Uterus (tissue), 4 donors: ENCODE data around the gene CAPN1. TPM values are rescaled to one million over a fixed set of nuclear protein-coding genes. Genes with fewer than 3 reads are reported as not detected.

ENCODE experiments used
- DNase-seq, 2 donors: peaks; one replicate each; pipeline ENCODE4 v3.0.0-alpha.2; 2019 to 2020
- H3K27ac ChIP-seq, 2 donors: fragments of 200-600 bp; sonication (generic); 1 replicate in 1 of 2; 2 replicates in 1 of 2; pipeline ENCODE4 v1.5.1; 2016 to 2018
- H3K27me3 ChIP-seq, 2 donors: fragments of 200-600 bp; sonication (generic); one replicate each; pipeline ENCODE4 v1.5.1; 2018 to 2019; ENCODE audit warnings: control low read depth in 1 of 2
- H3K36me3 ChIP-seq, 2 donors: fragments of 200-600 bp; sonication (generic); one replicate each; pipeline ENCODE4 v1.5.1; 2019; ENCODE audit warnings: control low read depth in 1 of 2
- H3K4me1 ChIP-seq, 2 donors: fragments of 200-600 bp; sonication (generic); one replicate each; pipeline ENCODE4 v1.5.1; 2018 to 2019; ENCODE audit warnings: control low read depth in 1 of 2
- H3K4me3 ChIP-seq, 2 donors: fragments of 200-600 bp; sonication (generic); 1 replicate in 1 of 2; 2 replicates in 1 of 2; pipeline ENCODE4 v1.5.1; 2018 to 2019; ENCODE audit warnings: mild to moderate bottlenecking in 1 of 2
- H3K9me3 ChIP-seq, 2 donors: fragments of 200-600 bp; sonication (generic); one replicate each; pipeline ENCODE4 v1.5.1; 2019; ENCODE audit warnings: control low read depth in 1 of 2
- CTCF ChIP-seq, 4 experiments: fragments of 200-600 bp in 2 of 4; fragments of 450-650 bp in 2 of 4; sonication (generic) in 2 of 4; IDR thresholded peaks; one replicate each; pipeline ENCODE4 v1.5.1; 2016 to 2019; ENCODE audit warnings: antibody characterized with exemption in 4 of 4, mild to moderate bottlenecking in 2 of 4, moderate library complexity in 1 of 4
- POLR2A ChIP-seq, 2 donors: fragments of 450-650 bp; IDR thresholded peaks; one replicate each; pipeline ENCODE4 v1.6.1; 2016; ENCODE audit warnings: antibody characterized with exemption in 2 of 2, mild to moderate bottlenecking in 1 of 2, moderate library complexity in 1 of 2
- intact Hi-C: fragments of 100-400 bp; cut with DNase I; formaldehyde crosslinking; loops from one replicate; pipeline ENCODE4 v1.15.1; 2023; ENCODE audit warnings: low total_unique reads
- total RNA-seq, 4 donors: library from RNA; depleted of rRNA in 3 of 4; stranded (reverse); fragments of >200 nt in 3 of 4; gene quantifications; one replicate each; pipeline versions ENCODE4 v1.1.0 to v1.2.4, GENCODE V29; 2014 to 2023
- donor health status: DM: yes; HTN: yes; CAD: no.

The CAPN1 gene
- total RNA-seq, 4 donors from 2014 or later = 122 to 174 (median 157) TPM

- no peaks in the 10 kb centered on the region for H3K9me3 ChIP-seq
- no peaks in the 10 kb centered on the region for H3K27me3 ChIP-seq
- no peak overlapping the region for H3K4me3 ChIP-seq
- no peak overlapping the region for H3K27ac ChIP-seq
- H3K4me1 ChIP-seq = peaks cover 0 to 11% of the 10 kb centered on the region in 2 donors
- intact Hi-C loops = no loop called here
- TF ChIP-seq POLR2A (IDR thresholded peaks at IDR 0.05) (no peak), CTCF (IDR thresholded peaks at IDR 0.05) (no peak)
- no peaks in the 10 kb centered on the region for H3K36me3 ChIP-seq
- no peak for DNase-seq
Observed at GRCh38 chr11:65186701-65187100, 5.0 kb downstream of the CAPN1 start.

- no peaks in the 10 kb centered on the region for H3K36me3 ChIP-seq
- no peak for TF ChIP-seq CTCF (IDR thresholded peaks at IDR 0.05)
- TF ChIP-seq POLR2A (IDR thresholded peaks at IDR 0.05) = no peak
- intact Hi-C loops = no loop called here
Observed at GRCh38 chr11:65187146-65187675, 5.5 kb downstream of the CAPN1 start.

GRCh38 chr11:65187971-65188461 lies 6.3 kb downstream of the CAPN1 start:
- Histone ChIP-seq H3K4me1 (peaks cover 0 to 5% of the 10 kb centered on the region in 2 donors), H3K9me3 (no peaks in the 10 kb centered on the region), H3K36me3 (no peaks in the 10 kb centered on the region), H3K27ac (no peak overlapping the region), H3K4me3 (no peak overlapping the region), H3K27me3 (no peaks in the 10 kb centered on the region)
- no peak for DNase-seq
- intact Hi-C loops = no loop called here
- TF ChIP-seq POLR2A (IDR thresholded peaks at IDR 0.05) (no peak), CTCF (IDR thresholded peaks at IDR 0.05) (no peak)

More at GRCh38 chr11:65187146-65187675, 5.5 kb downstream of the CAPN1 start:
- no peak overlapping the region for H3K4me3 ChIP-seq
- no peak for DNase-seq
- H3K27me3 ChIP-seq = no peaks in the 10 kb centered on the region
- H3K9me3 ChIP-seq = no peaks in the 10 kb centered on the region
- H3K4me1 ChIP-seq = peaks cover 0 to 11% of the 10 kb centered on the region in 2 donors
- H3K27ac ChIP-seq = no peak overlapping the region

GRCh38 chr11:65188486-65188885 lies 6.8 kb downstream of the CAPN1 start:
- Histone ChIP-seq H3K4me3 (no peak overlapping the region), H3K27me3 (no peaks in the 10 kb centered on the region), H3K9me3 (no peaks in the 10 kb centered on the region), H3K27ac (no peak overlapping the region), H3K4me1 (no peaks in the 10 kb centered on the region), H3K36me3 (no peaks in the 10 kb centered on the region)
- DNase-seq = no peak
- intact Hi-C loops = no loop called here
- TF ChIP-seq POLR2A (IDR thresholded peaks at IDR 0.05) (no peak), CTCF (IDR thresholded peaks at IDR 0.05) (no peak)

- Histone ChIP-seq H3K4me3 (no peak overlapping the region), H3K27ac (no peak overlapping the region), H3K27me3 (no peaks in the 10 kb centered on the region), H3K9me3 (no peaks in the 10 kb centered on the region), H3K4me1 (no peaks in the 10 kb centered on the region), H3K36me3 (no peaks in the 10 kb centered on the region)
- DNase-seq = no peak
- TF ChIP-seq POLR2A (IDR thresholded peaks at IDR 0.05) (no peak), CTCF (IDR thresholded peaks at IDR 0.05) (no peak)
- intact Hi-C loops = no loop called here
Observed at GRCh38 chr11:65189191-65189590, 7.5 kb downstream of the CAPN1 start.
